HTR-8/SVneo (cell line): Measurements from ENCODE around the gene TMEM120A.
"Not testable (repeated sequence)": the region's sequence is repeated elsewhere in the genome, so short reads cannot be mapped to it uniquely, and the experiment has no call there.

Experiments
- DNase-seq: peaks from one replicate; pipeline ENCODE4 v3.0.0; 2011; ENCODE audit warnings: low spot score, mixed read lengths; ENCODE audit not compliant: insufficient read length
- FAIRE-seq: peaks from 2 replicates; lab custom pipeline; 2011; peaks lifted over from hg19 to GRCh38; lab: Jason Lieb, UNC

Gene TMEM120A

GRCh38 chr7:75994388-75995051 is at the start of gene TMEM120A:
Gene TMEM120A (minus strand): TSS chr7:75994595. CDS start chr7:75994570, 25 bp downstream.
- DNase-seq = peak; percentile 95
- peak; percentile 70 for FAIRE-seq

- DNase-seq = no peak
- no peak for FAIRE-seq
Measured at GRCh38 chr7:76040126-76040525, 45.7 kb upstream of the TMEM120A start.

GRCh38 chr7:76037310-76037709 is 42.9 kb upstream of the TMEM120A start:
- no peak for FAIRE-seq

GRCh38 chr7:76031964-76032363 is 37.6 kb upstream of the TMEM120A start:
- no peak for DNase-seq
- FAIRE-seq = no peak

More at GRCh38 chr7:76037310-76037709, 42.9 kb upstream of the TMEM120A start:
- DNase-seq = no peak

- not testable (repeated sequence) for FAIRE-seq, DNase-seq
Measured at GRCh38 chr7:76029682-76030081, 35.3 kb upstream of the TMEM120A start.

GRCh38 chr7:76023002-76023401 is 28.6 kb upstream of the TMEM120A start:
- DNase-seq = no peak
- no peak for FAIRE-seq

GRCh38 chr7:76022026-76022780 is 27.8 kb upstream of the TMEM120A start:
- FAIRE-seq (no peak), DNase-seq (no peak)

- no peak for FAIRE-seq
- peak; percentile 65 for DNase-seq
Measured at GRCh38 chr7:76020031-76020714, 25.8 kb upstream of the TMEM120A start.

GRCh38 chr7:76018520-76018919 is 24.1 kb upstream of the TMEM120A start:
- FAIRE-seq, DNase-seq: not testable (repeated sequence)

- DNase-seq (no peak), FAIRE-seq (no peak)
Measured at GRCh38 chr7:76016191-76016947, 22.0 kb upstream of the TMEM120A start.

- DNase-seq (no peak), FAIRE-seq (no peak)
Measured at GRCh38 chr7:76011442-76011861, 17.1 kb upstream of the TMEM120A start.

GRCh38 chr7:76009672-76010600 is 15.5 kb upstream of the TMEM120A start:
- FAIRE-seq = no peak
- no peak for DNase-seq

- FAIRE-seq = no peak
Measured at GRCh38 chr7:76008156-76008687, 13.8 kb upstream of the TMEM120A start.

GRCh38 chr7:76005004-76005403 is 10.6 kb upstream of the TMEM120A start:
- not testable (repeated sequence) for DNase-seq, FAIRE-seq

More at GRCh38 chr7:76008156-76008687, 13.8 kb upstream of the TMEM120A start:
- no peak for DNase-seq

GRCh38 chr7:76003351-76003750 is 9.0 kb upstream of the TMEM120A start:
- DNase-seq (no peak), FAIRE-seq (no peak)

- FAIRE-seq (no peak), DNase-seq (no peak)
Measured at GRCh38 chr7:76002822-76003221, 8.4 kb upstream of the TMEM120A start.

- FAIRE-seq = no peak
Measured at GRCh38 chr7:76002139-76002538, 7.7 kb upstream of the TMEM120A start.

GRCh38 chr7:76000566-76000965 is 6.2 kb upstream of the TMEM120A start:
- FAIRE-seq = no peak
- no peak for DNase-seq

More at GRCh38 chr7:76002139-76002538, 7.7 kb upstream of the TMEM120A start:
- DNase-seq = no peak

- FAIRE-seq = no peak
Measured at GRCh38 chr7:75998038-75998437, 3.6 kb upstream of the TMEM120A start.

More at GRCh38 chr7:75998038-75998437, 3.6 kb upstream of the TMEM120A start:
- no peak for DNase-seq
